Measurements from ENCODE around the gene ZNF830.
"Not testable (repeated sequence)": the region's sequence is repeated elsewhere in the genome, so short reads cannot be mapped to it uniquely, and the experiment has no call there.

The ZNF830 gene

DNA sequence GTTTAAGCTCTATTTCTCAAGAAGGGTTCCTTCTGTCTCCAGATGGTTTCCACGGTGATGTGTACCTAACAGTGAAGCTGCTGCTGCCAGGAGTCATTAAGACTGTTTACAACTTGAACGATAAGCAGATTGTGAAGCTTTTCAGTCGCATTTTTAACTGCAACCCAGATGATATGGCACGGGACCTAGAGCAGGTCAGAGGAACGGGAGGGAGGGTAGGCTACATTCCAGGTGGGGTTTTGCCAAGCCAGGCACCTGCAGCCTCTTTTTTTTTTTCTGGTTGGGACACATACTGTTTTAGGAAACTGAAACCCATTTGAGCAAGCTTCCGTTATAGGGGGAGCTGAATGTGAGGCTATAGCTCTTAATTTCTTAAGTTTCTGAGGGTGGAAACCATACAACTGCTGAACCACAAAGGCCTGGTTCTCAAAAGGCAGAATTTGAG, 29.6 kb downstream of the ZNF830 start:
- in situ Hi-C loops (cut with MboI; ENCODE audit: low sequenced_read_pairs): no loop called here

DNA sequence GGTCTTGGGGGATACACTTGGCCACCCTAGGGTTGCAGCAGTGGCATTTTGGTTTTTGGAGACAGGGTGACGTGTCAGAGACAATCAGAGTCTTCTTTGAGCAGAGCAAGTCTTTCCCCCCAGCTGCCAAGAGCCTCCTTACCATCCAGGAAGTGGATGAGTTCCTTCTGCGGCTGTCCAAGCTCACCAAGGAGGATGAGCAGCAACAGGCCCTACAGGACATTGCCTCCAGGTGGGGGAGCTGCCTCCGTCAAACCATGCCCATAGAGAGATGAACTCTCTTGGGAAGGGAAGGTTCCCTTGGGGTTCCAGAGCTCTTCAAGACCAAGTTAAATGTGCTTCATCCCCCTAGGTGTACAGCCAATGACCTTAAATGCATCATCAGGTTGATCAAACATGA, 30.3 kb downstream of the ZNF830 start:
- in situ Hi-C loops (cut with MboI; ENCODE audit: low sequenced_read_pairs): no loop called here

DNA sequence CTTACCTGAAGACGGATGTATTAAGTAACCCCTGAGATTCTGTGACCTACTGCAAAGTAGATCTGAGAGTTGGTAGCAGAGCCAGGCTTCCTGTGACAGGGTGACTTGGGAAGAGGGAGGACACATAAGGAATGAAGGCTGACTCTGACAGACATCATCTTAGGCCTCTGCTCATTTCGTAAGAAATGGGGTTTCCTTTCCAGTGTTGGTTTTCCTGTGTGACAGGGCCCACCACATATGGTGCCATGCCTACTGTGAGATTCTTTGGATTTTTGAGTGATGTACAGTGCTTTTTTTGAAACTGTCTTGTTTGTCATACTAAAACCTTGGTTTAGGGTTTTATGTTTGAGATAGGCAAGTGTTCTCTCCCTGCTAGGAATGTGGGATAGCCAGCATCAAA, 31.7 kb downstream of the ZNF830 start:
- in situ Hi-C loops (cut with MboI; ENCODE audit: low sequenced_read_pairs): no loop called here

DNA sequence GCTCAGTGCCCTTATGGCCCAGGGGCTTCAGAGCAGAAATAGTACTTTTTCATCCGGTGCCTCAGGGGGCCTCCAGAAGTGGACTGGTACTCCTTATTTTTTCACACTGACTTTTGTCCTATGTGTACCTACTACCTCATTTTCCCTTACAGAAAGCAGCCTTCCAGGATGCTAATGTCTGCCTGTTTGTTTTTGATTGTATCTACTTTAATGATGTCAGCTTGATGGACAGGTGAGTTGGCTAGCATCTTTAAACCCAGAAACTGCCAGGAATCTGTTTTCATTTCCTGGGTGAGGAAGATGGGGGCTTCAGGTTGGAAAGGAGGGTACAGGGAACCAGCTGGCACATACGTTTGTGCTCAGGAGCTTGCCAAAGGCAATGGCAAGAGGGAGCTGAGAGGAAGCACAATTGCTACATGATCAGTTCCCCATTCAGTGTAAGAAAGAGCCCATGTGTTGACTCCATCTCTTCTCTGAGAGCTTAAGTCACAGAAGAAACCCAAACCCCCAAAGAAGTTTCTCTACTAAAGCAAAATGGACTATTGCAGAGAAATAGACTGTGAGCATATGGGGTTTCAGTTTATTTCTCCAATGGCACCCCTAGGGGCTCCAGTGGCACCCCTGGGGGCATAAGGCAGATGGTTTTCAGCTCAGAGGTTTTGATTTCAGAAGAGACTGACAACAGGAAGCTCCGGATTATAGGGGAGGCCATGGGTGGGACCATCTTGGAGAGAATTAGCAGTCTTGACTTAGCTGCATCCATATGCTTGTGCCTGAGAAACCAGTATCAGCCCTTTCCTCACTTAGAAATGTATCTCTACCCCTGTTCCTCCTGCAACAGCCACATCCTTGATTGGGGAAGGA, 35.3 kb downstream of the ZNF830 start:
- in situ Hi-C loops (cut with MboI; ENCODE audit: low sequenced_read_pairs): no loop called here

DNA sequence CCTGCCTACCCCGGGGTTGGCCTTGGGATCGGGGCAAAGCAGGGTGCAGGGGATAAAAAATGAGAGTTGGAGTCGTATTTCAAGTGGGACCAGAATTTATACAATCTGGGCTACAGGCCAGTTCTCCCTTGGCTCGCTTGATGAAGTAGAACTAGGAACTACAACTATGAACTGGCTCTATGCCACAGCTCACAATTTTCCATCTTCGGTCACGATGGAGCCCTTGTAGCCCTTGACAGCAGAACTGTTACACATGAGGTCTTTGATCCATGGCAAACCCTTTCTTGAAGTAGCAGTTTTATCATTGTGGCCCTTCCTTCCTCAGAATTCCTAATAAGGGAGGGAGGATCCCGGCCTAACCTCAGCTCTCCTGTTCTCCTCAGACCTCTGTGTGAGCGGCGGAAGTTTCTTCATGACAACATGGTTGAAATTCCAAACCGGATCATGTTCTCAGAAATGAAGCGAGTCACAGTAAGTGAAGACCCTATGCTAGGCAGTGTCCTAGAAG, 36.1 kb downstream of the ZNF830 start:
- in situ Hi-C loops (cut with MboI; ENCODE audit: low sequenced_read_pairs): no loop called here

DNA sequence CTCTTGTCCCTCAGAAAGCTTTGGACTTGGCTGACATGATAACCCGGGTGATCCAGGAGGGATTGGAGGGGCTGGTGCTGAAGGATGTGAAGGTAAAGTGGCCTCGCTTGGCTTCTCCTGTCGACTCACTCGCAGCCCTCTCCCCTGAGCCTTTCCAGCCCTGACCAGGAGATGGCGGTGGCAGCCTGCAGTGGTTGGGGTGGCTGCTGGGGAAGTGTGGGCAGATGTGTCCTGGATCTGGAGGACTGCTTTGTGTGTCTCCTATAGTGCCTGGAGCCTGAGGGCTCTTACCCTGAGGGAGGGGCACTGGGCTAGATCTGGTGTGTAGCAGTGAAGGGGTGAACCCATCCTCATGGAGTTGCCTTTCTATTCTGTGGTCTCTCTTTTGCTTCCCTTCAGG, 36.9 kb downstream of the ZNF830 start:
- in situ Hi-C loops (cut with MboI; ENCODE audit: low sequenced_read_pairs): no loop called here

DNA sequence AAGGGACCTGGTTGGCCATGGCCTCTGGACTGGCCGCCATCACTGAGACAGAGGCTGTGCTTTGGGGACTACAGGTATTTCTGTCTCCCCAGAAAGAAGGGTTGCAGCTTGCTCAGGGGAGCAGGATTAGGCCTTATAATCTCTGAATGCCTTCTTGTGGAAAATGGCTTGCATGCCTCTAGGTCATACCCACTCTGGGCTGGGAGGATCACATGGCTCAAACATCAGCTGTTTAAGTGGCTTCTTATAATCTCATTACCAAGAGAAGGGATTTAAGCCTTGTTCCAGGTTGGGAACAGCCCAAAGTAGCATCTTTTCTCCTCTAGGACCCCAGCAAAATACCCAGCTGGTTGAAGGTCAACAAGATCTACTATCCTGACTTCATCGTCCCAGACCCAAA, 38.1 kb downstream of the ZNF830 start:
- in situ Hi-C loops (cut with MboI; ENCODE audit: low sequenced_read_pairs): no loop called here

DNA sequence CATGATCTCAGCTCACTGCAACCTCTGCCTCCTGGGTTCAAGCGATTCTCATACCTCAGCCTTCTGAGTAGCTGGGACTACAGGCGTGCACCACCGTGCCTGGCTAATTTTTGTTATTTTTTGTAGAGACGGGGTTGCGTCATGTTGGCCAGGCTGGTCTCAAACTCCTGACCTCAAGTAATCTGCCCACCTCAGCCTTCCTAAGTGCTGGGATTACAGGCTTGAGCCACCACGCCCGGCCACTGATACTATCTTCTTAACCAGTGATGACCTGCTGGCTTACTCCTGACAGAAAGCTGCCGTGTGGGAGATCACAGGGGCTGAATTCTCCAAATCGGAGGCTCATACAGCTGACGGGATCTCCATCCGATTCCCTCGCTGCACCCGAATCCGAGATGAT, 39.6 kb downstream of the ZNF830 start:
- in situ Hi-C loops (cut with MboI; ENCODE audit: low sequenced_read_pairs): not testable (repeated sequence)

DNA sequence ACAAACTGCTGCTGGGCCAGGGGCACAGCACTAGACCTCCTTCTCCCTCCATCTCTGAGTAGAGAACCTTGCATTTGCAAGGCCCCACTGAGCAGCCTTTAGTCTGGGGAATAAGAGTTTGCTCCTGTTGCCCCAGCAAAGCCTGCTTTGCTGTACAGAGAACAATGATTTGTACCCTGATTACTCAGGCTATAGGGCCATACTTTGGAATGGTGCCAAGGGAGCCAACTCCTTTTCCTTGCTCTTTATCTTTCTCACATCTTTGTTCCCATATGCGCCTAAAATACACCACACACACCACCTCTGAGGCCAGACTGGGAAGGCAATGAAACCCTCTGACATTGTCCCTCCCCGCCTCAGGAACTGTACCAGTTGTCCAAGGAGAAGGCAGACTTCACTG, 40.2 kb downstream of the ZNF830 start:
- in situ Hi-C loops (cut with MboI; ENCODE audit: low sequenced_read_pairs): no loop called here

DNA sequence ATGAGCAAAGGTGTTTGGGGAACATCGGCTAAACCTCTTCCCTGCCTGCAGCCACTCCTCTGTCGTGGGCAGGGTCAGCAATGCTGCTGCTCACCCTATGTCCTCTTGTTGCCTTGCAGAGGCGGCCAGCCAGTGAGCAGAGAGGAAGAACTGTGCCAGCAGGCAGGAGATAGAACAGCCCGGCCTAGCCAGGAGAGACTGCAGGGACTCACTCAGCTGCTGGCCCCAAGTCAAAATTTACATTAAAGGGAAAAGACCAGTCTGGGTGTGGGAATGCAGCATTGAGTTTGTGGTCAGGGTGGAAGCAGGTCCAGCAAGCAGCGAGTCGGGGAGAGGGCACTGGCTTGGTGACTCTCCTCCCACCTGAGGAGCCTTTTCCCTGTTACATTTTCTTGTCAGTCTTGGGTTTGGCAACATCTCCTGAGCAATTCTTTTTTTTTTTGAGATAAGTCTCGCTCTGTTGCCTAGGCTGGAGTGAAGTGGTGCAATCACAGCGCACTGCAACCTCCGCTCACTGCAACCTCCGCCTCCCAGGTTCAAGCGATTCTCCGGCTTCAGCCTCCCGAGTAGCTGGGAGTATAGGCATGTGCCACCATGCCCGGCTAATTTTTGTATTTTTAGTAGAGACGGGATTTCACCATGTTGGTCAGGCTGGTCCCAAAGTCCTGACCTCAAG, 41.7 kb downstream of the ZNF830 start:
- in situ Hi-C loops (cut with MboI; ENCODE audit: low sequenced_read_pairs): no loop called here

DNA sequence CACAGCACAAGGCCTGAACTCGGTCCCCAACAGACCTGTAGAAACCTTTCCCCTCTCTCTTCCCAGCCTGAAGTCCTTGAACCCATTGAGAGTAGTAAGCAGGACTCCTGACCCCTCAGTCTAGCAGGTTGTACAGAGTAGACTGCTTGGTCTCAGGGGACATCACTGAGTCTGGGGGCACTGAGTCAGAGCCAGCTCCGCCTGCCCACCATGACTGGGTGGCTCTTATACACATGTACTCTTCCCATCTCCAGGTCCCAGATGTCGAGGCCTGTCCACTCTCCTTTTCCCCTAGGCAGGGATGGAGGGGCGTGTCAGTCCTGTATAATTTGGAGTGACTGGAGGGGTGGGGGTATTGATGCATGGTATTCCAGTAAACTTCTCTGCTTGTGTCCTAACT, 42.4 kb downstream of the ZNF830 start:
- in situ Hi-C loops (cut with MboI; ENCODE audit: low sequenced_read_pairs): no loop called here

DNA sequence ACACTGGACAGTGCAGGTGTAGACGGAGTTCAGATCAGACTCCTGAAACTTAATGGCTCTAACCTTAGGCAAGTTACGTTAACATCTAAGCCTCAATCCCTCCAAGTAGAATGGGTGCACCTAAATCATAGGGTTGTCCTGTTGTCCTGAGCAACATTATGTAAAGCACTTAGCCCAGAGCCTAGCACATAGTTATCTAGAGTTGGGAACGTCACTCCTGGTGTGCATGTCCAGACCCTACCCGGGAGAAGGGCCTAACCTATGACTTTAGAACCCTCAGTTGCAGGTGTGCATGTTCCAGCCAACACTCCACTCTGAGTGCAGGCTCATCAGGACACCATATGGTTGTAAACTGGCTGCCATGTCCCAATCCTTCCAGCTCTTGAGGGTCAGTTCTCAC, 45.0 kb downstream of the ZNF830 start:
- in situ Hi-C loops (cut with MboI; ENCODE audit: low sequenced_read_pairs): no loop called here

DNA sequence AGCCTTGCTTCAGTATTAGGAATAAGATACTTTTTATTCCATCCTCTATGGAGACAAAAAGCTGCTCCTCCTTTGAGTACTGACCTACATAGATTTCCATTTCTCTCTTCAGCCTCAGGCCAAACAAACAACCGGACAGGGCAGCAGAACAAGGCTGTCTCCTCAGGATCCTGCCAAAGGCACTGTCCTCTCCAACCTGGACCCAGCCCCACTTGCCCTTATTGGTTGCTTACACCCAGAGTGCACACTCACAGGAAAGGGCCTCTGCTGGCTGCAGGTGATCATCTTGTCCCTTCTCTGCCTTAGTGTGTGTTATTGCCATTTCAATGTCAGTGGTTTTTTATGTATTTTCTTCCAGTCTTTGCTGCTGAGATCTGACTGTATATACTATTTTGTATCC, 45.6 kb downstream of the ZNF830 start:
- in situ Hi-C loops (cut with MboI; ENCODE audit: low sequenced_read_pairs): no loop called here

DNA sequence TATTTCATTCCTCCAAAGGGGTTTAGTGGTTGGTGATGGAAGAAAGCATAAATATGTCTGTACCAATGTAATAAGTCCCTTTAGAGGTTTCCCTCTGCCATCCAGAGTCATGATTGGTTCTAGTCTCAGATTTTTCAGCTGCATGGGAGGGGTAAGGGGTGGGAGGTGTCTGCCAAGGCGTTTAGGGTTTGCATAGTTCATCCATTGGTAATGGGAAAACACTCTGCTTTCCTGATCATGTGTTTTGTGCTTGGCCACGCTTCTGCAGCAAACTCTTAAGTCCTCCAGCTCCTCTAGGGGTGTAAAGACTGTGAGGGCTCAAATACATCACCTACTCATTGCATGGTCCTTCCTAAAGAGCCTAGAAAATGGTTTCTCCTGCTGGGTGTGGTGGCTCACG, 48.8 kb downstream of the ZNF830 start:
- in situ Hi-C loops (cut with MboI; ENCODE audit: low sequenced_read_pairs): no loop called here

DNA sequence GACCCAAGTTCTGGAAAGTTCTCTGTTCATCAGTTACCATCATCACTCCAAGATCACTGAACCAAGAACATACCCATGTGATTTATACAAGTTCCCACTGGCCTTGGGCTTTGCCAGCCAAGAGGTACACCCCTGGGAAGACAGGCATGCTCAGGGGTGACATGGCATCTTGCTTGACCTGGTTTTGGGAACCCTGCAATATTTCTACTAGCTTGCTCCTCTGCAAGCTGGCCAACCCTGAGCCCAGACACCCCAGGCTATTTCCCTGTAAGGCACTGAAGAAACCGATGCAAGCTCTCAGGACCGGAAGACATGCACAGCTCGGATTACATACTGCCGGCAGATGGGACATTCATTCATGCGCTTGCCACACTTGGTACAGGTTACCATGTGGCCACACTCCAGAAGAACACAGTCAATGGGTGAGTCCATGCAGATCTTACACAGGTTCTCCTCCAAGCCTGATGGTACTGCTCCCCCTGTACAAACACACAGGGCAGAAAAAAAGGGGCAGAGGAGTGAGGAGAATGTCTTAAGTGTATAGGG, 50.4 kb downstream of the ZNF830 start:
- in situ Hi-C loops (cut with MboI; ENCODE audit: low sequenced_read_pairs): no loop called here
